ENCODE results near the gene KIDINS220.

KIDINS220 gene

DNA sequence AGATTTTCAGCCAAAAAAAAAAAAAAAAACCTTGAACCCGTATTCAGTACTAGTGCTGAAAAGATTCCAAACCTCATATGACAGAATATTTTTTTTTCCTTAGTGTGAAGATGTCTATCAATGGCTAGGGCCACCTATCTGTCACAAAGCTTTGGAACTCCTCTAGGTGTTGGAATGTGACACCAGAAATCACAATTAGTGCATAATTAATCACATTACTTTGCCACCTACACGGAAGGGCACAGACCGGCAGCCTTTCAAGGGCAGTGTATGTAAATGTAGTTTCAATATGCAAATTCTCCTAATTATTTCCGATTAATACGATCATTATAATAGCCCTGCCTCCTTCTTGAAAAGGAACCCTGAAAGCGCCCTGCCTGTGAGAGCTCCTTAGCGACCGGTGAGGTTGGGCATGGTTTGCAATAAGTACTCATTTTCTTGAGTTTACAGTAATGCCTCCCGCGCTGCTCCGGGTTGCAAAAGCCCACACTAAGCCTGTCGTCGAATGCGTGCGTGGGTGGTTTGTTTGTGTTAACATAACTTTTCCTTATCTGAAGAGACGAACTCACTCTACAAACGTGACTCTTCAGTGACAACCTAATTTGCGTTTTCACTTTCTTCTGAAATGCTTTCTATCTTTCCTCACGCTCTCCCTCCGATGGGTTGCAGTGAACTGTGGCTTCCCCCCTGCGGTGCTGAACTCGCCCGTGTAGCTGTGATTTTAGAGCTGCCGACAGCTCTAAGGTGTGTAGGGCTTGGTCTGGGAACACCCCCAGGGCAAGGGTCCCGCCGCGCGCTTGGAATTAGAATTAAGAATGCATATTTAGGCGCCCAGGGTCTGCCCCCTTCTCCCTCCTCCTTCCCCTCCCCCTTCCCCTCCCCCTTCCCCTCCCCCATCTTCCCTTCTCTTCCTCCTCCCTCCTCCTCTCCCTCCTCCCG, 156.3 kb downstream of the KIDINS220 start:
- Histone ChIP-seq H3K9me3 (ENCODE audit: control insufficient read depth, insufficient read depth, low read length) (no peaks in the 10 kb centered on the region), H3K4me1 (ENCODE audit: control insufficient read depth, insufficient read depth, low read length) (peaks cover 40% of the 10 kb centered on the region), H3K27me3 (ENCODE audit: control insufficient read depth, insufficient read depth, low read length) (peaks cover 59% of the 10 kb centered on the region), H3K4me3 (ENCODE audit: low read depth, low read length) (peak overlapping the region; percentile 52), H3K36me3 (ENCODE audit: control insufficient read depth, insufficient read depth, low read length) (no peaks in the 10 kb centered on the region), H3K9ac (ENCODE audit: low read depth, low read length) (no peak overlapping the region), H3K27ac (ENCODE audit: low read depth, low read length) (peak overlapping the region; percentile 93)

DNA sequence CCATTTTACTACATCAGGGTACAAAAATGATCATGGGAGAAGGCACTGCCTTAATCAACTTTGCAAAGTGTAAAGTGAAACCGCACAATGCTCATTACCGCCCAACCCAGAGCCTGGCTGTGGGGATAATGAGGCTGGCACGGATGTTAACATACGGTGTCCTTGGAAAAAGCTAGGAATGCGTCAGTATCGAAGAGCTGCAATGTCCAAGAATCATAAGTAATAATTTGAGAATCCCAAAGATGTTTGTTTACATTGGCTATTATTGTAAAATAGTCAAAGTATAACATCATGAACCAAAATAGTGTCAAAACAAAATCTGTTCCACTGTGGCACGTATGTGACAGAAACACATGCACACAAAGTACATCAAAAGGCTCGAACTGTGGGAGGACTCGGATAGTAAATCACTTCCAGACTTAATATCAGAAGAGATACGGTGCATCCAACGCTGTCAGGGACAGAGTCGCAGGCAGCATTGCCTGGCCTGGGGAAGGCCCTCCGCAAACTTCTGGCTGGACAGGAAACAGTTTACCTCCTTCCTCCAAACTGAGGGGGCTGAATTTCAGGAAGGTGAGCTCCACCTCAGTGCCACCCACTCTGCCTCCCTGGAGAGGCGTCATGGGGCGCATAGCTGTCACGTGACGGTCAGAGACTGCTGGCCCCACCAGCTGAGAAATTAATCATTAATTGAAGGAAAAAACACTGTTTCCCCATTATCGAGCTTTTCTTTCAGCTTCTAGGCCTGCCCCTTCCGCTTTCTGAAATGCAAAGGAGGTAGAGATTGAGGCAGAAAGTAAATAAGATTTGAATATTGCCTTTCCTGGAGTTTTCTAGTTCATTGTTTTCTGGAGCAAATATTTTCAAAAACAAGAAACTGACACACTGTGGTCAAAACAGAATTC, 157.3 kb downstream of the KIDINS220 start:
- Histone ChIP-seq H3K27me3 (ENCODE audit: control insufficient read depth, insufficient read depth, low read length) (peaks cover 66% of the 10 kb centered on the region), H3K27ac (ENCODE audit: low read depth, low read length) (peak overlapping the region; percentile 93), H3K9ac (ENCODE audit: low read depth, low read length) (no peak overlapping the region; the same call in 1 of the 2 replicates), H3K4me3 (ENCODE audit: low read depth, low read length) (peak overlapping the region; percentile 52), H3K36me3 (ENCODE audit: control insufficient read depth, insufficient read depth, low read length) (no peaks in the 10 kb centered on the region), H3K4me1 (ENCODE audit: control insufficient read depth, insufficient read depth, low read length) (peaks cover 45% of the 10 kb centered on the region), H3K9me3 (ENCODE audit: control insufficient read depth, insufficient read depth, low read length) (no peaks in the 10 kb centered on the region)

- H3K27me3 ChIP-seq (ENCODE audit: control insufficient read depth, insufficient read depth, low read length), result peaks cover 66% of the 10 kb centered on the region
- H3K4me3 ChIP-seq (ENCODE audit: low read depth, low read length), result peak overlapping the region; percentile 52
- 0 out of 2 replicates have a peak, but pooled peaks cover 3% of the 10 kb centered on the region for H3K9me3 ChIP-seq (ENCODE audit: control insufficient read depth, insufficient read depth, low read length)
- peaks cover 42% of the 10 kb centered on the region for H3K4me1 ChIP-seq (ENCODE audit: control insufficient read depth, insufficient read depth, low read length)
- peak overlapping the region; percentile 93 for H3K27ac ChIP-seq (ENCODE audit: low read depth, low read length)
- H3K36me3 ChIP-seq (ENCODE audit: control insufficient read depth, insufficient read depth, low read length), result no peaks in the 10 kb centered on the region
- H3K9ac ChIP-seq (ENCODE audit: low read depth, low read length), result peak overlapping the region; percentile 41; the same call in 1 of the 2 replicates
Observed at GRCh38 chr2:8679567-8679826, 157.9 kb downstream of the KIDINS220 start.

Measured in HUES48 (cell line).